ENCODE results near the gene MAPKAP1.
A peak's percentile ranks its signal among the peaks of the same experiment; 100 is the strongest.

Gene MAPKAP1

GRCh38 chr9:125508249-125508648 lies 198.8 kb downstream of the MAPKAP1 start:
- no peak for DNase-seq

DNA sequence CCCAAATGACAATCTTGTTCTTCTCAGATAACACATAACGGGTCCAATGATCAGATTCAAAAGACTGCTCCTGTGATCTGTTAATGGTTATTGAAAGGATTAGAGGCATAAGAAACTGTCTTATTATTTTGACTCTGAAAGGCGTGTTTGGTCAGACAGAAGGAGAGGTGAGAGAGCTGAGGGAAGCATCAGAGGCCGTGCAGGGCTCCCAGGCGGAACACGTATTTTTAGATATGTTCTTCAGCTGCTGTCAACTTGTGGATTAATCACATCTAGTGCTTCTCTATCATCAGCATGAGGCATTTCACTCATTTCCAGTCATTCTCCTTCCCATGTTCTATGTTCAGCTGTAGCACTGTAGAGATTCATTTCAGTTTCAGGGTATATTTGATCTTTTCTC lies 199.8 kb downstream of the MAPKAP1 start:
- DNase-seq = no peak

GRCh38 chr9:125505988-125506438 lies 201.0 kb downstream of the MAPKAP1 start:
- no peak for DNase-seq

DNA sequence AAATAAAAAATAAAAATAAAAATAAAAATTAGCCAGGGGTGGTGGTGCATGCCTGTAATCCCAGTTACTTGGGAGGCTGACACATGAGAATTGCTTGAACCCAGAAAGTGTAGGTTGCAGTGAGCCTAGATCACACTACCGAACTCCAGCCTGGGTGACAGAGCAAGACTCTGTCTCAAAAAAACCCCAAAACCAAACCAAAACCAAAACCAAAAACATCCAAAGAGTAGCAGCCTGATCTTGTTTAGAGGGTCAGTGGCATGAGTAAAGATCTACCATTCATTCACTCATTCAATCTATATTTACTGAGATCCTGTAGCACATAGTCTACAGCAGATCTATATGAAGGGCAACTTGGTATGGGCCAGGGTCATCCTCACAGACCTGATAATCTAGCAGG lies 202.4 kb downstream of the MAPKAP1 start:
- no peak for DNase-seq

GRCh38 chr9:125497906-125498305 lies 209.1 kb downstream of the MAPKAP1 start:
- no peak for DNase-seq

DNA sequence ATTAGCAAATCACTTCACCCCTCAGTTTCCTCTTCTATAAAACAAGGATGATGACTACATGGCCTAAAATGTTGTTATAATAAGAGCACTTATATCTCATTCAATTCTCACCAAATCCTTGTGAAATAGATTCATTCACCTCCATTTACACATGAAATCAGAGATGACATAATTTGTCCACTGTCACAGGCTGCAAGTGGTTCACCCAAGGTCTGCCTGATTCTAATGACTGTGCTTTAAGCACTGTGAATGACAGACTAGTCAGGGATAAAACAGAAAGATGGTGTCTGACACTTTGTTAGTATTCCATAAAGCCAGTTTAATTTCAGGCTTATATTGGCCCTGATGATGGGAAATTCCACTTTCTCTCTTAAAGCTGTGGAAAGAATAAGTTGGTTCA lies 209.5 kb downstream of the MAPKAP1 start:
- DNase-seq = no peak

DNA sequence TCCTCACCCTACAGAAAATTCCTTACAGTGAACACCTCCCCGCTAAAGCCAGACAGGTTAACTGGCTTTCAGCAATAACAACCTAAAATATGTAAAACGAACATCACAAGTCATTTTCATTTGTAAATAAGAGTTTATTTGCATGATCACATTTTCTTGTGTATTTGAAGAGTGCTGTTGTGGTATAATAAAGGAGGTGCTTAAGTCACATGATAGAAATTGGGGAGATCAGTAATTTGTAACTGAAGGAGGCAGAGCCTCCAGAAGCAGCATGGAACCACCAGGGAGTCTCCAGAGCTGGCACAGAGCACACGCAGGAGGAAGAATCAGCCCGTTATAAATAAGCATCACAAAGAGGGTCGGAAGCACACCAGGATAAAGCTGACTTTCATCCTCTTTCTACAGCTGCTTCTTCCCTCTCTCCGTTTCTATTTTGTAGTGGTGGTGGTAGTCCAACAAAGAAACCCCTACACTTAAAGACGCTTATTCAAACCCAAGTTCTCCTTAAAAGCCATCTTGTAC lies 210.6 kb downstream of the MAPKAP1 start:
- no peak for DNase-seq

DNA sequence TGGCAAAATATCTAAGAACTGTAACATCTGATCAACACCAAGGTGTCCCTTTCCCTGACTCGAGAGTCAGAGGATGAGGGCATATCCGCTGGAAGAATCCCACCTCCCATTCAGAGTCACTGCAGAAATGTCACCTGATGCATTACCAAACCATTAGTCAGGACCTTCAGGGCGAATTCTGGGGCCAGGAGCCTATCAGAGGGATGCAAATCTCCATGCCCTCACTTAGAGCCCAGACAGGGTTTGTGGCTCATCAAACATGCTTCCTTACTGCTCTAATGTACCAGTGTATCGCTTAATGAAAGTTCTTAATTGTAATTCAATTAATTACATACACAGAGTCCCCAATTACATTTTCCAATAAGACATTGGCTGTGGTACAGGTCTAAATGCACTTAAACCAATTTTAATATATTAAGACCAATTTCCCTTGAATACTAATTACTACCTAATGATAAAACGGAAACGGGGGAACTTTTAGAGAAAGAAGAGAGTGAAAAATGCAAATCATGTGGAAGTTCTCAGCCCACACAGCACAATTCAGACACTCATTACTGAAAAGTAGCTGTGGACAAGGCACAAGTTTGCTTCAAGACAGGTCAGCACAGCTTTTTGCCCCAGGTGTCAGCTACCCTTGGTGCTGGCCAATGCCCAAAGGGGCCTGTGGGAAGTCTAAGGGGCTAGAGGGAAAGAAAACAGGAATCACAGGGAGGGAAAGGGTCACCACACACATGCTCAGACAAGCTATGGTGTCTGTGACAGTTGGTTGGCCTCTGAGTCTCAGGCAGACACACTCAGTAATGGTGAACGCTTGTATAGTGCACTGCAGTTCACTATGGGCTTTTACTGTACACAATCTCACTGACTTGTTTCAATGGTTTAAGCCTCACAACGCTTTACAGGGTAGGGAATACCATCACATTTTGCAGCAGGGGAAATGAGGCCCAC lies 211.6 kb downstream of the MAPKAP1 start:
- no peak for DNase-seq

- peak; percentile 11 for DNase-seq
Observed at GRCh38 chr9:125494653-125494915, 212.4 kb downstream of the MAPKAP1 start.

GRCh38 chr9:125493881-125494652 lies 212.9 kb downstream of the MAPKAP1 start:
- DNase-seq = no peak

GRCh38 chr9:125493384-125493783 lies 213.6 kb downstream of the MAPKAP1 start:
- DNase-seq = no peak

DNA sequence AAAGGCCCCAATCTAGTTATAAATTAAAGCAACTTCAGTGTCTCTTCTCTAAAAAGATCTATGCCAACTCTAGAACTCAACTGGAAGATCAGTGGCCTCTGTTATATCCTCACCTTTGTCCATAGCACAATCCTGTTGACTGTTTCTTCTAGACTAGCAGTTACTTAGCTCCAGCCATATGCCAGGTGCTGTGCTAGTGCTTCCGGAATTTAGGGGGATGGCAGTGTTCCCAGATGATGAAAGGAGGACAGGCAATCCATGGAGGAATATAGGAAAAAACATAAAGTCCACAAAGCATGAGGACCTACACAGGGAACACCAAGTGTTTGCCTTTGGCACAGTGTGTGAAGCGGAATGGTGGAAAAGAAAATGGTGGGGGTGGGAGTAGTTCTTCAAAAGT lies 214.3 kb downstream of the MAPKAP1 start:
- DNase-seq = no peak

DNA sequence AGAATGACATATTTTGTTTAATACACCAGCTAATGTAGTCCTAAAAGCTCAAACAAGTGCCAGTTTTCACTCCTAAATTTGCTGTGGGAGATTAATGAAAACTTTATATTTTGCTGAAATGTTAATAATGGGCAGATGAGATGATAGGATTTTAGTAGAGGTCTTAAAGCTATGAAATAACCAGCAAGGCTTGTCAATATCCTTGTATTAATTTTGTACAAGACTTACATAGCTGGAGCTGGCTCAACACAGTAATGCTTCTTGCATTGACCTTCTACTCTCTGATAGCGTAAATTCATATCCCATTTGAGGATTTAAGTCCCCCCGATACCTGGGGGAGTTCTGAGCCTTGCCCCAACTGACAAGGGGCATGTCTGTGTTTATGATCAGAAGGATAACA lies 219.2 kb downstream of the MAPKAP1 start:
- no peak for DNase-seq

DNA sequence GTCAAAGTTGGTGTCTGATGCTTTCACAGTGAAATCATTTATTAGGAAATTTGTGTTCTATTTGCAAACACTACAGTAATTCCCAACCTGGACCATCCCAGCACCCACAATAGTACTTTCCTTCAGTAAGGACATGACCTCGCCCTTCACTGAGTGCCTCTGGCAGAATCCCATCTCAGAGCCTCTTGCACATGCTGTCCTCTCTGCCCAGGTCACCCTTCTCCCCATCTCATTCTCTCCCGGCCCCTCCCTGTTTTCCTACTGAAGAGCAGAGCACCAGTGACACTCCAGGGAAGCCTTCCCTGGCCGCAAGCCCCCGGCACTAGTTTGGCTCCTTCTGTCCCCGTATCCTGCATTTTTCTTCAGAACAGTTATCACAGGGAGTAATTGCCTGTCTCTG lies 220.4 kb downstream of the MAPKAP1 start:
- no peak for DNase-seq

GRCh38 chr9:125486152-125486508 lies 220.9 kb downstream of the MAPKAP1 start:
- no peak for DNase-seq

- DNase-seq = no peak
Observed at GRCh38 chr9:125485471-125486151, 221.4 kb downstream of the MAPKAP1 start.

DNA sequence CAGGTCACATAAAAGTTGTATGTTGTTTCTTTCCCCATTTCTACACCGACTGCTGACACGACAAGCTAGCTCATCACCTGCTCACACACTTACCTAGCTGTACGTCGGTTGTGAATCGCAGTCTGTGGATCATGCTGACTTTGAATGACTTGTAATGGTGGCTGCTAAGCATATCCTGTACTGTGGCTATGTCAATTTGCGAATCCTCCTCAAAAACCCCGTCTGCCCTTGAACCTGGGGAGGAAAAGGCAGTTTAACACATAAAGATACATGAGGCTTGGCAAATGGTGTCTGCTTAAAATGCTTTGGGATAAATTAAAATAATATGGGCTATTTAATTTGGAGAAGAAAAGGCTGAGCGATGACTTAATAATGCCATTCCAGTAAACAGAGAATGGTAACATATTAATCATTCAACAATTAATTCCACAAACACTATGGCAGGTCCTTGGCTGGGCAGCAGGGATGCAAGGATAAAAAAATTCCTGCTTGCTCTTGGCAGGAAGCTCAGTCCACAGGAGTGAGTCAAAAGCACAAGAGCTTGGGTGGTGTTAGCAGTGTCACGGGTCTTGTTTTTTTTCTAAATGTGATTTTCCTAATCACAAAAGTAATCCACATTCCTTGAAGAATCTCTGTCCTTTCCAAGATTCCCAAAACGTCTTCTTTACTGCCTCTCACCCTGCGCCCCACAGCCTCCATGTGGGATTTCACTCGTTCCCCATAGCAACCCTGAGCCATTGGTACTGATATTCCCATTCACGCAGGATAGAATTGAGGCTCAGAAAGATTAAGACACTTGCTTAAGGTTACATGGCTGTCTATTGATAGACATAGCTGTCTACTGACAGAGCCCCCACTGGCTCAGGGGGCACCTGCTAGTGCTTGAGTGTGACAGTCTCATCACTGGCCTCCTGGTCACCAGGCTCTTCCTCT lies 222.4 kb downstream of the MAPKAP1 start:
- no peak for DNase-seq

- no peak for DNase-seq
Observed at GRCh38 chr9:125483697-125484096, 223.3 kb downstream of the MAPKAP1 start.

DNA sequence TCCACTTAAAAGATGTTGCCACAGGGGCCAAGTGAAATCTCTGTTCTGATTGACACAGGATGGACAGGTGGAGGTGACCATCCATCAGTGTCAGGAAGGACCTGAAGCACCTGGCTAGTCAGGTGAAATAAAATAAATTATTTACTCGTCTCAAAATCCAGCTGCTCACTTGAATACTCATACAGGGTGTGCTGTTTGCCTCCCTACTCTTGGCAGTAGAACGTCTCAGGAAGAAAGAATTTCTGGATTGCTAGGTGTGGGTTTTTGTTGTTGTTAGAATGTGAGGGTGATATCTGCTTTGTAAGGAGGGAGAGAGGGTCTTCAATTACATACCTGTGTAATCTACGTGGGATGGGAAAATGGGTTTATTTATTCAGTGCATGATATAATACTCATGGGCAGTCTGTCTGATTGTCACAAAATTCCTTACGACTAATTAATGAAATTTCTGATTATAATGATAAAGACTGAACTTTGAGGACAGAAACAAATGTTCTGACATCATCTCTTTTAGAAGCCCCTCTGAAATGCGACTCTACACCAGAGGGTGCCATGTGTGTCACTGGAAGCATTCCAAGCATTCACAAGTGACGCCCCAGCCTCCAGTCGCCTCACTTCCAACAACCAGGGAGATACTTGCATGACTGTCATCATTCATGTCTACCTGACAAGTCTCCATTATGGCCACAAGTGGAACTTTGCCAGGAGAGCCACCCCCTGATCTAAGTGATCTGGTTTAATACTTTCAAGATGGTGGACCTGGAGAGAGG lies 227.0 kb downstream of the MAPKAP1 start:
- DNase-seq = no peak

- no peak for DNase-seq
Observed at GRCh38 chr9:125477089-125477544, 229.9 kb downstream of the MAPKAP1 start.

- DNase-seq = no peak
Observed at GRCh38 chr9:125476645-125477044, 230.4 kb downstream of the MAPKAP1 start.

Data from amniotic stem cell (primary cell).